Measurements from ENCODE around the gene TSSC4. TPM values are rescaled to one million over a fixed set of nuclear protein-coding genes. Genes with fewer than 3 reads are reported as not detected.
"Not testable (repeated sequence)": the region's sequence is repeated elsewhere in the genome, so short reads cannot be mapped to it uniquely, and the experiment has no call there.

Gene TSSC4
- polyA plus RNA-seq, 1 donor: 28.0 TPM

DNA sequence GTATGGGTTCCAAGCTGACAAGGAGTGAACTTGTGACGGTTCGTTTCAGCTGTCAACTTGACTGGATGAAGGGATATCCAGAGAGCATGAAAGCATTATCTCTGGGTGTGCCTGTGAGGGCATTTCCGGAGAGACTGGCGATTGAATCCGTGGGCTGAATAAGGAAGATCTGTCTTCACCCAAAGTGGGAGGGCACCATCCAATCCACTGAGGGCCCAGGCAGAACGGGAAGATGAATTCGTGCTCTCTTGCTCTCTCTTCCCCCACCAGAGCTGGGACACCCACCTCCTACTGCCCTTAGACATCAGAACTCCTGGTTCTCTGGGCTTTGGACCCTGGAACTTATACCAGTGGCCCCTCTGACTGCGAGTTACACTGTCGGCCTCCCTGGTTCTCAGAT is 39.0 kb upstream of the TSSC4 start:
- Histone ChIP-seq H3K4me1 (ENCODE audit: control insufficient read depth, insufficient read depth, low read length) (peaks cover 6% of the 10 kb centered on the region), H3K36me3 (ENCODE audit: control insufficient read depth, insufficient read depth, low read length) (no peaks in the 10 kb centered on the region), H3K27ac (ENCODE audit: low read length) (no peak overlapping the region), H3K27me3 (ENCODE audit: control insufficient read depth, insufficient read depth, low read length) (no peaks in the 10 kb centered on the region), H3K9me3 (ENCODE audit: control insufficient read depth, low read depth, low read length) (no peaks in the 10 kb centered on the region), H3K4me3 (ENCODE audit: low read length) (no peak overlapping the region)
- WGBS (ENCODE audit: insufficient coverage, low lambda C conversion rate): no CpG with 5 or more reads among the region's 9 CpGs
- no peak for DNase-seq

DNA sequence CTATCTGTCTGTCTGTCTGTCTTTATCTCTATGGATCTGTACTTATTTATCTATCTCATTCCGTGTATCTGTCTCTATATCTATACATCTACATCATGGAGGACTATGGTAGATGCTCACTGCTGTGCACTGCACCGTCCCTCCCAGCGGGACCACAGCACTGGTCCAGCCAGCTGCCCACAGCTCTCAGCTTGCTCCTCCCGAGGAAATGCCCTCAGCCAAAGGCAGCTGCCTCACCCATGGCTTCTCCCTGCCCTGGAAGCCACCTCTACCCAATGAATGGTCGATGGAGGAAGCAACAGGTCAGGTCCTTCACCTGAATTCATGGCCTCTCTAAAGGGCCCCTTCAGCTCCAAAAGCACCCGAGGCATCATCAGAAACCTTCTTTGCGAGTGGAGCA is 38.1 kb upstream of the TSSC4 start:
- H3K36me3 ChIP-seq (ENCODE audit: control insufficient read depth, insufficient read depth, low read length): no peaks in the 10 kb centered on the region
- H3K4me1 ChIP-seq (ENCODE audit: control insufficient read depth, insufficient read depth, low read length): peaks cover 6% of the 10 kb centered on the region
- H3K27me3 ChIP-seq (ENCODE audit: control insufficient read depth, insufficient read depth, low read length): no peaks in the 10 kb centered on the region
- H3K9me3 ChIP-seq (ENCODE audit: control insufficient read depth, low read depth, low read length): no peaks in the 10 kb centered on the region
- no CpG with 5 or more reads among the region's 7 CpGs for WGBS (ENCODE audit: insufficient coverage, low lambda C conversion rate)
- no peak overlapping the region for H3K4me3 ChIP-seq (ENCODE audit: low read length)
- no peak for DNase-seq
- H3K27ac ChIP-seq (ENCODE audit: low read length): no peak overlapping the region

DNA sequence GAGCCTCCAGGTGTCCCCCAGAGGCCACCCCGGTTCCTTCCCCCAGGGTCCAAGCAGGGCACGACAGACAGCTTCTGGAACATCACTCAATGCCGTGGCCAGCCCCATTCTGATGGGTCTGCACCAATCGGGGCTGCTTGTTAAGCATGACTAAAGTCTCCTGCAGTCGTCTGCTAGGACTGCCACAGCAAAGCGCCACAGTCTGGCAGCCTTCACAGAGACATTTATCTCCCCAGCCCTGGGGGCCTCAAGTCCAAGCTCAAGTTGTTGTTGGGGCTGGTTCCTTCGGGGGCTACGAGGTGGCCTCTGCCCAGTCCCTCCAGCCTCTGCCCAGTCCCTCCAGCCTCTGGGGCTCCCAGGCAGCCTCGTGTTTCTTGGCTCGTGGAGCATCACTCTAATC is 37.4 kb upstream of the TSSC4 start:
- WGBS (ENCODE audit: insufficient coverage, low lambda C conversion rate): no CpG with 5 or more reads among the region's 10 CpGs
- H3K9me3 ChIP-seq (ENCODE audit: control insufficient read depth, low read depth, low read length): no peaks in the 10 kb centered on the region
- peaks cover 6% of the 10 kb centered on the region for H3K4me1 ChIP-seq (ENCODE audit: control insufficient read depth, insufficient read depth, low read length)
- H3K4me3 ChIP-seq (ENCODE audit: low read length): no peak overlapping the region
- H3K27ac ChIP-seq (ENCODE audit: low read length): no peak overlapping the region
- H3K36me3 ChIP-seq (ENCODE audit: control insufficient read depth, insufficient read depth, low read length): no peaks in the 10 kb centered on the region
- DNase-seq: no peak
- H3K27me3 ChIP-seq (ENCODE audit: control insufficient read depth, insufficient read depth, low read length): no peaks in the 10 kb centered on the region

- H3K9me3 ChIP-seq (ENCODE audit: control insufficient read depth, low read depth, low read length): no peaks in the 10 kb centered on the region
- no peaks in the 10 kb centered on the region for H3K36me3 ChIP-seq (ENCODE audit: control insufficient read depth, insufficient read depth, low read length)
- WGBS (ENCODE audit: insufficient coverage, low lambda C conversion rate): no CpG with 5 or more reads among the region's 15 CpGs
- H3K27ac ChIP-seq (ENCODE audit: low read length): no peak overlapping the region
- H3K27me3 ChIP-seq (ENCODE audit: control insufficient read depth, insufficient read depth, low read length): no peaks in the 10 kb centered on the region
- no peak for DNase-seq
- no peak overlapping the region for H3K4me3 ChIP-seq (ENCODE audit: low read length)
- peaks cover 6% of the 10 kb centered on the region for H3K4me1 ChIP-seq (ENCODE audit: control insufficient read depth, insufficient read depth, low read length)
Measured at GRCh38 chr11:2363577-2364370, 36.8 kb upstream of the TSSC4 start.

DNA sequence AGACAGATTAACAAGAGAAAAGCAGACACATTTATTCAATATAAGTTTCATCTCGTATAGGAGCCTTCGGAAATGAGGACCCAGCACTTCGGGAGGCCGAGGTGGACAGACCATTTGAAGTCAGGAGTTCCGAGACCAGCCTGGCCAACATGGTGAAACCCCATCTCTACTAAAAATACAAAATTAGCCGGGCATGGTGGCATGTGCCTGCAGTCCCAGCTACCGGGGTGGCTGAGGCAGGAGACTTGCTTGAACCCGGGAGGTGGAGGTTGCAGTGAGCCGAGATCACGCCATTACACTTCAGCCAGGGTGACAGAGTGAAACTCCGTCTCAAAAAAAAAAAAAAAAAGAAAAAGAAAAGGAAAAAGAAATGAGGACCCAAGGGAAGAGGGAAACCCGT is 36.2 kb upstream of the TSSC4 start:
- H3K4me1 ChIP-seq (ENCODE audit: control insufficient read depth, insufficient read depth, low read length); H3K36me3 ChIP-seq (ENCODE audit: control insufficient read depth, insufficient read depth, low read length); H3K4me3 ChIP-seq (ENCODE audit: low read length); H3K9me3 ChIP-seq (ENCODE audit: control insufficient read depth, low read depth, low read length); DNase-seq; H3K27me3 ChIP-seq (ENCODE audit: control insufficient read depth, insufficient read depth, low read length); H3K27ac ChIP-seq (ENCODE audit: low read length): not testable (repeated sequence)
- WGBS (ENCODE audit: insufficient coverage, low lambda C conversion rate): 80% methylated on average over 1 of the region's 12 CpGs

DNA sequence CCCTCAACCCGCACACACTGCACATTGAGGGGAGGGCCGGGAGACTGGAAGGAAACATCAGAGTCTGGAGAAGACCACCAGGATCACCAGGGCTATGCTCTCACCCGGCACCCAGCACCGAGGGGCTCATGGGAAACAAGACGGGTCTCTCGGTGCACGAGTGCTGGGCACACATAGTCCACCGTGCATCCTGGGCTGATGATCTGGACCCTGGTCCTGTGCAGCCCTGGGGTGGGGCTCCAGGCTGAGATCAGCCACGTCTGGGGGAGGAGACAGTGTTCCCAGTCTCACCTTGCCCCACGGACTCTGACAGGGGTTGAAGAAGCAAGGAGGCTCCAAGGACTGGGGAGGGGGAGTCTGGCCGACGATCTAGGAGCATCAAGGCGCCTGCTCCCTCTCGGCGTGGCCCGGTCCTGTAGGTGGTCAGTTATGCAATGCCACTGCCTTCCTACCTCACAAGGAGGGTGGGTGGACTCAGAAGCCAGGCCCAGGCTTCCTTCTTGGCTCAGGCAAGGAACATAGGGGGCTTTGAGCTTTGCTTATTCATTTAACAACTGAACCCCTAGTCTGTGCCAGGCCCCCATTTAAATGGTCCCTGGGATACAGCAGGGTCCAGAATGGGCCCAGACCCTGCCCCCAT is 34.9 kb upstream of the TSSC4 start:
- no peak overlapping the region for H3K4me3 ChIP-seq (ENCODE audit: low read length)
- H3K4me1 ChIP-seq (ENCODE audit: control insufficient read depth, insufficient read depth, low read length): peaks cover 6% of the 10 kb centered on the region
- no CpG with 5 or more reads among the region's 16 CpGs for WGBS (ENCODE audit: insufficient coverage, low lambda C conversion rate)
- H3K27me3 ChIP-seq (ENCODE audit: control insufficient read depth, insufficient read depth, low read length): no peaks in the 10 kb centered on the region
- DNase-seq: no peak
- H3K36me3 ChIP-seq (ENCODE audit: control insufficient read depth, insufficient read depth, low read length): no peaks in the 10 kb centered on the region
- no peaks in the 10 kb centered on the region for H3K9me3 ChIP-seq (ENCODE audit: control insufficient read depth, low read depth, low read length)
- no peak overlapping the region for H3K27ac ChIP-seq (ENCODE audit: low read length)

DNA sequence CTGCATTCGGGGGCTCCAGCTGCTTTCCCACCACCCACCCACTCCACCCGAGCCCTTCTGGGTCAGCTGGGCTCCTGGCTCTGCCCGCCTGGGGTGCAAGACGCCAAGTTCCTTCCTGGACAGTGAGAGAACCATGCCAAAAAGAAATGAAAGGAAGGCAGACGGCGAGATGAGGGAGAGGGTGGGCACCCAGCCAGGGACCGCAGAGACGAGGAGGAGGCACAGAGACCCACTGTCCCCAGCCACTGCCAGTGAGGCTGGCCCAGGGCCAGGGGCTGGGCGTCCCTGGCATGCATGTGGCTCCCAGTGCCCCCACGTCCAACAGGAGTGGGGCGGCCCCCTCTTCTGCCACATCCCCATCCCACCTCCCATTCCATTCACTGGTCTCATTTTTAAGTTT is 34.3 kb upstream of the TSSC4 start:
- Histone ChIP-seq H3K27me3 (ENCODE audit: control insufficient read depth, insufficient read depth, low read length) (no peaks in the 10 kb centered on the region), H3K9me3 (ENCODE audit: control insufficient read depth, low read depth, low read length) (no peaks in the 10 kb centered on the region), H3K4me1 (ENCODE audit: control insufficient read depth, insufficient read depth, low read length) (peaks cover 6% of the 10 kb centered on the region), H3K27ac (ENCODE audit: low read length) (no peak overlapping the region), H3K4me3 (ENCODE audit: low read length) (no peak overlapping the region), H3K36me3 (ENCODE audit: control insufficient read depth, insufficient read depth, low read length) (no peaks in the 10 kb centered on the region)
- WGBS (ENCODE audit: insufficient coverage, low lambda C conversion rate): no CpG with 5 or more reads among the region's 11 CpGs
- DNase-seq: no peak

- Histone ChIP-seq H3K9me3 (ENCODE audit: control insufficient read depth, low read depth, low read length) (no peaks in the 10 kb centered on the region), H3K36me3 (ENCODE audit: control insufficient read depth, insufficient read depth, low read length) (no peaks in the 10 kb centered on the region), H3K27me3 (ENCODE audit: control insufficient read depth, insufficient read depth, low read length) (no peaks in the 10 kb centered on the region), H3K4me3 (ENCODE audit: low read length) (no peak overlapping the region), H3K4me1 (ENCODE audit: control insufficient read depth, insufficient read depth, low read length) (peaks cover 6% of the 10 kb centered on the region), H3K27ac (ENCODE audit: low read length) (no peak overlapping the region)
- WGBS (ENCODE audit: insufficient coverage, low lambda C conversion rate): no CpG with 5 or more reads among the region's 7 CpGs
- DNase-seq: no peak
Measured at GRCh38 chr11:2366733-2367132, 33.8 kb upstream of the TSSC4 start.

DNA sequence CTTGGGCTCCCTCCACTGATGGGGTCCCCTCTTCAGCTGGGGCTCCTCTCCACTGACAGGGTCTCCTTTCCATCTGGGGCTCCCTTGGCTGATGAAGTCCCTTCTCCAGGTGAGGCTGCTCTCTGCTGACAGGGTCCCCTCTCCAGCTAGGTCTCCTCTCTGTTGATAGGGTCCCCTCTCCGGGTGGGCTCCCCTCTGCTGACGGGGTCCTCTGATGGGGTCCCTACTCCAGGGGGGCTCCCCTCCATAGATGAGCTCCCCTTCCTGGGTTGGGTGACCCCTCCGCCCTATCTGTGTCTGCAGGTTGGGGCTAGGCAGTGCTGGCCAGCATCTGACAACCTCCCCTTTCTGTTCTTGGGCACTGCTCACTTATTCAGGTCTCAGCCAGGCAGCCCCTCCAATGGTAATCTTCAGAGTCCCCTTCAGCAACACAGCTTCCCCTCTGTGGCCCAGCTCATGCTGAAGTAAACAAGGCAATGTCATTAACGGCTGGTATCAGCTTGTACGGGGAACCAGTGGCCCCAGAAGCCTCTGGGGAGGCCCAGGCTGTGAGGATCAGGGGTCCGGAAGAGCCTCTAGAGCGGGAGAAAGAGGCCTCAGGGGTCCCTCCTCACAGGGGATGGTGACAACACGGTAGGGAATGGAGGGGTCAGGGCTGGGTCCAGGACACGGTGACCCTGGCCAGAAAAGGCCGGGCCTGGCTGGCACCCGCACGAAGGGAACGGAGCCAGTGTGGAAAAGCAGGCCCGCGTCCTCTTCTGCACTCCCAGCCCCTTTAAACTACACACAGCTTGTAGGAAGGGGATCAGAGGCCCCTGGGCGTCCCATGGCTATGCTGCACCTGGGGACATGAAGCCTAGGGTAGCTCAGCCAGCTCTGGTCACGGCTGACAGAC is 33.0 kb upstream of the TSSC4 start:
- Histone ChIP-seq H3K27ac (ENCODE audit: low read length) (no peak overlapping the region), H3K36me3 (ENCODE audit: control insufficient read depth, insufficient read depth, low read length) (no peaks in the 10 kb centered on the region), H3K4me3 (ENCODE audit: low read length) (no peak overlapping the region), H3K9me3 (ENCODE audit: control insufficient read depth, low read depth, low read length) (no peaks in the 10 kb centered on the region), H3K4me1 (ENCODE audit: control insufficient read depth, insufficient read depth, low read length) (peaks cover 6% of the 10 kb centered on the region), H3K27me3 (ENCODE audit: control insufficient read depth, insufficient read depth, low read length) (no peaks in the 10 kb centered on the region)
- no CpG with 5 or more reads among the region's 17 CpGs for WGBS (ENCODE audit: insufficient coverage, low lambda C conversion rate)
- no peak for DNase-seq

- H3K4me3 ChIP-seq (ENCODE audit: low read length): no peak overlapping the region
- H3K4me1 ChIP-seq (ENCODE audit: control insufficient read depth, insufficient read depth, low read length): no peaks in the 10 kb centered on the region
- WGBS (ENCODE audit: insufficient coverage, low lambda C conversion rate): no CpG with 5 or more reads among the region's 7 CpGs
- DNase-seq: no peak
- H3K27me3 ChIP-seq (ENCODE audit: control insufficient read depth, insufficient read depth, low read length): no peaks in the 10 kb centered on the region
- no peaks in the 10 kb centered on the region for H3K9me3 ChIP-seq (ENCODE audit: control insufficient read depth, low read depth, low read length)
- H3K27ac ChIP-seq (ENCODE audit: low read length): no peak overlapping the region
- H3K36me3 ChIP-seq (ENCODE audit: control insufficient read depth, insufficient read depth, low read length): no peaks in the 10 kb centered on the region
Measured at GRCh38 chr11:2368178-2368850, 32.2 kb upstream of the TSSC4 start.

All from large intestine (tissue), 3 donors.